ENCODE measurements around the gene WDR53. TPM values are rescaled to one million over a fixed set of nuclear protein-coding genes. Genes with fewer than 3 reads are reported as not detected.

The WDR53 gene
- total RNA-seq, 1 donor from 2014 or later = 9.5 TPM

GRCh38 chr3:196547067-196547466, 21.3 kb downstream of the WDR53 start:
- Histone ChIP-seq H3K4me1 (no peaks in the 10 kb centered on the region), H3K9me3 (no peaks in the 10 kb centered on the region), H3K27me3 (ENCODE audit: low read depth) (no peaks in the 10 kb centered on the region), H3K4me3 (no peak overlapping the region), H3K36me3 (no peaks in the 10 kb centered on the region), H3K27ac (no peak overlapping the region)
- no peak for DNase-seq
- intact Hi-C loops (cut with DNase I) = no loop called here
- no peak for ATAC-seq
- no peak for TF ChIP-seq CTCF (IDR thresholded peaks at IDR 0.05)

- no peaks in the 10 kb centered on the region for H3K4me1 ChIP-seq
- H3K4me3 ChIP-seq = no peak overlapping the region
- no peak overlapping the region for H3K27ac ChIP-seq
- no peak for TF ChIP-seq CTCF (IDR thresholded peaks at IDR 0.05)
- no peaks in the 10 kb centered on the region for H3K27me3 ChIP-seq (ENCODE audit: low read depth)
- ATAC-seq = peak; percentile 57 to 60
- no peaks in the 10 kb centered on the region for H3K9me3 ChIP-seq
- intact Hi-C loops (cut with DNase I) = no loop called here
- no peak for DNase-seq
- H3K36me3 ChIP-seq = no peaks in the 10 kb centered on the region
Measured at GRCh38 chr3:196546537-196546936, 21.8 kb downstream of the WDR53 start.

- DNase-seq = no peak
Measured at GRCh38 chr3:196544491-196544992, 23.8 kb downstream of the WDR53 start.

DNA sequence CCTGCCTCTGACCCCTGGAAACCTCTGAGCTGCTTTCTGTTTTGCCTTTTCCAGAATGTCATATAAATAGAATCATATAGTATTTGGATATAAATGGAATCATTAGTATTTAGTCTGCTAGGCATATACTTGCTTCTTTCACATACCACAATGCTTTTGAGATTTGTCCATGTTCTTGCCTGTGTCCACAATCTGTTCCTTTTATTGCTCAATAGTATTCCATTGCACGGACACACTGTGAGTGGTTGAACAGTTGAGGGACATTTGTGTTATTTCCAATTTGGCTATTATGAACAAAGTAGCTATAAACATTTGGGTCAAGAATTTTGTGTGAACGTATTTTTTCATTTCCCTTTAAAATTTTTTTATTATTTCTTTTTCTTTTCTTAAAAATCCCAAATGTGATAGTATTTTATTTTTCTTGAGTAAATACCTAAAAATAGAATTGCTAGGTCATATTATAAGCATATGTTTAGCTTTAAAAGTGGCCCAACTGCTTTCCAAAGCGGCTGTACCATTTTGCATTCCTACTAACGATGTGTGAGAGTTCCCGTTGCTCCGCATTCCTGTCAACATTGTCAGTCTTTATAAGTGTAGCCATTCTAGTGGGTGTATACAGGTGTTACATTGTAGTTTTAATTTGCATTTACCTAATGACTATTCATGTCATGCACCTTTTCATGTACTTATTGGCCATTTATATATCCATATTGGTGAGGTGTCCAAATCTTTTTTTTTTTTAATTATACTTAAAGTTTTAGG, 26.5 kb downstream of the WDR53 start:
- DNase-seq (no peak), ATAC-seq (no peak)
- H3K27me3 ChIP-seq (ENCODE audit: low read depth) = no peaks in the 10 kb centered on the region
- H3K36me3 ChIP-seq = no peaks in the 10 kb centered on the region
- intact Hi-C loops (cut with DNase I) = no loop called here
- H3K9me3 ChIP-seq = no peaks in the 10 kb centered on the region
- H3K4me1 ChIP-seq = no peaks in the 10 kb centered on the region
- no peak for TF ChIP-seq CTCF (IDR thresholded peaks at IDR 0.05)
- H3K27ac ChIP-seq = no peak overlapping the region
- no peak overlapping the region for H3K4me3 ChIP-seq

More at GRCh38 chr3:196544491-196544992, 23.8 kb downstream of the WDR53 start:
- H3K4me1 ChIP-seq = no peaks in the 10 kb centered on the region
- no peaks in the 10 kb centered on the region for H3K9me3 ChIP-seq
- H3K27ac ChIP-seq = no peak overlapping the region
- no peak overlapping the region for H3K4me3 ChIP-seq
- no peak for ATAC-seq
- no peak for TF ChIP-seq CTCF (IDR thresholded peaks at IDR 0.05)
- H3K36me3 ChIP-seq = no peaks in the 10 kb centered on the region
- intact Hi-C loops (cut with DNase I) = no loop called here
- no peaks in the 10 kb centered on the region for H3K27me3 ChIP-seq (ENCODE audit: low read depth)

DNA sequence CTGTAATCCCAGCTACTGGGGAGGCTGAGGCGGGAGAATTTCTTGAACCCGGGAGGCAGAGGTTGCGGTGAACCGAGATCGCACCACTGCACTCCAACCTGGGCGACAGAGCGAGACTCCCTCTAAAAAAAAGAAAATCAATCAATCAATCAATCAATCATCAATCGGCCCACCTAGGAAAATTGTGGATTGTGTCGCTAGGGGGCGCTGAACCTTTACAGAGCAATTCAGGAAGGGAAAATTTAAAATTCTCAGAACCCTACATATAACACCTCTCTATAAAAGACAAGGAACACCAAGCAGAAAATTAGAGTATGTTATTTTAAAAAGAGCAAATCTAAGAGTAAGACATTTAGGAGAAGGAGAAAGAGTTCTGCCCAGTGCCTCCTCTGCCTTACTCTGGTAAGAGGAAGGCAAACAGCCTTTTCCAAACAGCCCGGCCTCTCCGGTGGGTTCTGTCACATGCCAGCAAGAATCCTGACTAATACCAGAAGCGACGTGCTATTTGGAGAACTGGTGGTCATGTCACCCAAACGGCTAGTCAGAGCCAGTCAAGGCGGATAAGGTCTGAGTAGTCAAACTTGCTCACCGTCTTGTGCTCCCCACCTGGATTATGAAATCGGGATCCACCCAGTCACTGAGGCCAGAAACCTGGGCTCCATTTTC, 30.9 kb downstream of the WDR53 start:
- peak; percentile 55 for TF ChIP-seq CTCF (IDR thresholded peaks at IDR 0.05)
- no peaks in the 10 kb centered on the region for H3K27me3 ChIP-seq (ENCODE audit: low read depth)
- DNase-seq (no peak), ATAC-seq (no peak)
- H3K4me3 ChIP-seq = no peak overlapping the region
- intact Hi-C loops (cut with DNase I) = no loop called here
- H3K9me3 ChIP-seq = no peaks in the 10 kb centered on the region
- no peaks in the 10 kb centered on the region for H3K4me1 ChIP-seq
- no peak overlapping the region for H3K27ac ChIP-seq
- H3K36me3 ChIP-seq = no peaks in the 10 kb centered on the region

Measured in lower lobe of right lung (tissue), 2 donors.